Measurements from ENCODE around the gene SLX4IP. TPM values are rescaled to one million over a fixed set of nuclear protein-coding genes. Genes with fewer than 3 reads are reported as not detected.

The SLX4IP gene
- total RNA-seq, 3 donors from 2014 or later, result 5.7 to 9.7 (median 7.7) TPM

GRCh38 chr20:10626896-10627295 is 191.8 kb downstream of the SLX4IP start:
- intact Hi-C loops (cut with DNase I, micrococcal nuclease), result no loop called here
- TF ChIP-seq CTCF (IDR thresholded peaks at IDR 0.05), result no peak
- no peaks in the 10 kb centered on the region for H3K4me1 ChIP-seq (ENCODE audit: low read depth)

GRCh38 chr20:10629946-10630650 is 195.0 kb downstream of the SLX4IP start:
- no peaks in the 10 kb centered on the region for H3K4me1 ChIP-seq (ENCODE audit: low read depth)
- DNase-seq, result no peak
- no peak for ATAC-seq
- no peak overlapping the region for H3K4me3 ChIP-seq
- H3K9me3 ChIP-seq, result no peaks in the 10 kb centered on the region
- no peak for TF ChIP-seq CTCF (IDR thresholded peaks at IDR 0.05)
- intact Hi-C loops (cut with DNase I, micrococcal nuclease), result no loop called here
- no peaks in the 10 kb centered on the region for H3K36me3 ChIP-seq (ENCODE audit: low read depth)

More at GRCh38 chr20:10626896-10627295, 191.8 kb downstream of the SLX4IP start:
- DNase-seq (no peak), ATAC-seq (no peak)
- no peaks in the 10 kb centered on the region for H3K9me3 ChIP-seq
- H3K36me3 ChIP-seq (ENCODE audit: low read depth), result no peaks in the 10 kb centered on the region
- H3K4me3 ChIP-seq, result no peak overlapping the region

GRCh38 chr20:10631126-10631525 is 196.0 kb downstream of the SLX4IP start:
- TF ChIP-seq CTCF (IDR thresholded peaks at IDR 0.05), result no peak

GRCh38 chr20:10632721-10633509 is 197.8 kb downstream of the SLX4IP start:
- Histone ChIP-seq H3K9me3 (no peaks in the 10 kb centered on the region), H3K4me3 (no peak overlapping the region), H3K4me1 (ENCODE audit: low read depth) (peaks cover 18% of the 10 kb centered on the region), H3K36me3 (ENCODE audit: low read depth) (no peaks in the 10 kb centered on the region)
- no peak for TF ChIP-seq CTCF (IDR thresholded peaks at IDR 0.05)
- intact Hi-C loops (cut with DNase I, micrococcal nuclease), result no loop called here
- no peak for DNase-seq
- no peak for ATAC-seq

More at GRCh38 chr20:10631126-10631525, 196.0 kb downstream of the SLX4IP start:
- no peaks in the 10 kb centered on the region for H3K36me3 ChIP-seq (ENCODE audit: low read depth)
- ATAC-seq, result no peak
- intact Hi-C loops (cut with DNase I, micrococcal nuclease), result no loop called here
- no peak overlapping the region for H3K4me3 ChIP-seq
- H3K4me1 ChIP-seq (ENCODE audit: low read depth), result peaks cover 1% of the 10 kb centered on the region
- H3K9me3 ChIP-seq, result no peaks in the 10 kb centered on the region
- no peak for DNase-seq

GRCh38 chr20:10633718-10634117 is 198.6 kb downstream of the SLX4IP start:
- DNase-seq (no peak), ATAC-seq (no peak)
- H3K4me3 ChIP-seq, result no peak overlapping the region
- TF ChIP-seq CTCF (IDR thresholded peaks at IDR 0.05), result no peak
- H3K4me1 ChIP-seq (ENCODE audit: low read depth), result peaks cover 18% of the 10 kb centered on the region
- H3K36me3 ChIP-seq (ENCODE audit: low read depth), result no peaks in the 10 kb centered on the region
- no peaks in the 10 kb centered on the region for H3K9me3 ChIP-seq
- intact Hi-C loops (cut with DNase I, micrococcal nuclease), result no loop called here

All from mucosa of descending colon (tissue), 3 donors.